Spleen (tissue), 7 donors: ENCODE data around the gene KCNQ1.

Source experiments
- POLR2A ChIP-seq, 3 donors: fragments of 450-650 bp; IDR thresholded peaks; one replicate each; pipeline ENCODE4 v1.5.1; 2017; ENCODE audit warnings: antibody characterized with exemption in 3 of 3, mild to moderate bottlenecking in 1 of 3
- POLR2AphosphoS5 ChIP-seq, 3 donors: sonication (generic); formaldehyde crosslinking; IDR thresholded peaks; one replicate each; pipeline ENCODE4 v1.5.1; 2017; ENCODE audit warnings: antibody characterized with exemption in 3 of 3
- TF ChIP-seq, protein P1 (sequence below), 11 experiments: fragments of 200-600 bp in 7 of 11; fragments of 450-650 bp in 4 of 11; sonication (generic) in 4 of 11; IDR thresholded peaks in 8 of 11; conservative IDR thresholded peaks in 3 of 11; 1 replicate in 7 of 11; 2 replicates in 4 of 11; pipeline versions ENCODE4 v1.4.0 to v1.8.0; 2016 to 2021; ENCODE audit warnings: antibody characterized with exemption in 11 of 11, inconsistent platforms in 4 of 11, mild to moderate bottlenecking in 1 of 11
- donor health status: DM: no; HTN: no; CAD: no; lungs with moderate emphysema.
- donor health status: DM: no; HTN: no; CAD: no.
- donor health status: DM: no; HTN: no; CAD: no.

DNA sequence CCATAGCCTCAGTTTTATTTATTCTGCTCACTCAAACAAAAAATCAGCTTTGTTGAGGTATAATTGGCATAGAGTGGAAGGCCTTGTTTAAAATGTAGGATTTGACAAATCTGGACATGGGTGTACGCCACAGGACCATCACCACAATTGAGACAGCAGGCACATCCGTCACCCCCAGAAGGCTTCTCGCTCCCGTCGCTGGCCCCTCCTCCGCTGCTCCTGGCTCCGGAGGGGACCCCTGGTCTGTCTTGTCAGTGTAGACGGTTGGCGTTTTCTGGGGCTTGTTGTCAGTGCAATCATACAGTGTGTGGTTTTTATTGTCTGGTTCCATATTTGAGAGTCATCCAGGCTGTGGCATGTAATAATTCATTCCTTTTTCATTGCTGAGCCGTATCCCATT lies 97.6 kb downstream of the KCNQ1 start:
- TF ChIP-seq, protein P1, sequence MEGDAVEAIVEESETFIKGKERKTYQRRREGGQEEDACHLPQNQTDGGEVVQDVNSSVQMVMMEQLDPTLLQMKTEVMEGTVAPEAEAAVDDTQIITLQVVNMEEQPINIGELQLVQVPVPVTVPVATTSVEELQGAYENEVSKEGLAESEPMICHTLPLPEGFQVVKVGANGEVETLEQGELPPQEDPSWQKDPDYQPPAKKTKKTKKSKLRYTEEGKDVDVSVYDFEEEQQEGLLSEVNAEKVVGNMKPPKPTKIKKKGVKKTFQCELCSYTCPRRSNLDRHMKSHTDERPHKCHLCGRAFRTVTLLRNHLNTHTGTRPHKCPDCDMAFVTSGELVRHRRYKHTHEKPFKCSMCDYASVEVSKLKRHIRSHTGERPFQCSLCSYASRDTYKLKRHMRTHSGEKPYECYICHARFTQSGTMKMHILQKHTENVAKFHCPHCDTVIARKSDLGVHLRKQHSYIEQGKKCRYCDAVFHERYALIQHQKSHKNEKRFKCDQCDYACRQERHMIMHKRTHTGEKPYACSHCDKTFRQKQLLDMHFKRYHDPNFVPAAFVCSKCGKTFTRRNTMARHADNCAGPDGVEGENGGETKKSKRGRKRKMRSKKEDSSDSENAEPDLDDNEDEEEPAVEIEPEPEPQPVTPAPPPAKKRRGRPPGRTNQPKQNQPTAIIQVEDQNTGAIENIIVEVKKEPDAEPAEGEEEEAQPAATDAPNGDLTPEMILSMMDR (IDR thresholded peaks at IDR 0.05 in 8 of 11, conservative IDR thresholded peaks at IDR 0.05 in 3 of 11) = no peak
- TF ChIP-seq POLR2A (IDR thresholded peaks at IDR 0.05) = no peak
- TF ChIP-seq POLR2AphosphoS5 (IDR thresholded peaks at IDR 0.05) = no peak
